ENCODE measurements around the gene ARGLU1.

ARGLU1 gene

GRCh38 chr13:106586648-106587166, 18.8 kb upstream of the ARGLU1 start:
- DNase-seq: no peak

GRCh38 chr13:106581225-106581624, 13.3 kb upstream of the ARGLU1 start:
- no peak for DNase-seq

GRCh38 chr13:106575896-106576295, 8.0 kb upstream of the ARGLU1 start:
- DNase-seq: no peak

- DNase-seq: no peak
Observed at GRCh38 chr13:106573868-106574267, 5.9 kb upstream of the ARGLU1 start.

GRCh38 chr13:106573284-106573846, 5.4 kb upstream of the ARGLU1 start:
- DNase-seq: peak in 1 of 2 donors; percentile 33

- DNase-seq: no peak
Observed at GRCh38 chr13:106570299-106570852, 2.4 kb upstream of the ARGLU1 start.

GRCh38 chr13:106569233-106570095, 1.5 kb upstream of the ARGLU1 start:
- DNase-seq: no peak

- no peak for DNase-seq
Observed at GRCh38 chr13:106568299-106569003, 514 bp upstream of the ARGLU1 start.

- peak in 1 of 2 donors; percentile 41 for DNase-seq
Observed at GRCh38 chr13:106566641-106567473, 1.1 kb downstream of the ARGLU1 start.

- no peak for DNase-seq
Observed at GRCh38 chr13:106565127-106565775, 2.7 kb downstream of the ARGLU1 start.

GRCh38 chr13:106562301-106562700, 5.6 kb downstream of the ARGLU1 start:
- DNase-seq: no peak

- no peak for DNase-seq
Observed at GRCh38 chr13:106561551-106562170, 6.3 kb downstream of the ARGLU1 start.

- no peak for DNase-seq
Observed at GRCh38 chr13:106560821-106561220, 7.1 kb downstream of the ARGLU1 start.

- DNase-seq: no peak
Observed at GRCh38 chr13:106558527-106558926, 9.4 kb downstream of the ARGLU1 start.

GRCh38 chr13:106555631-106556328, 12.2 kb downstream of the ARGLU1 start:
- DNase-seq: no peak

- no peak for DNase-seq
Observed at GRCh38 chr13:106551751-106552150, 16.2 kb downstream of the ARGLU1 start.

GRCh38 chr13:106551350-106551749, 16.6 kb downstream of the ARGLU1 start:
- DNase-seq: no peak

GRCh38 chr13:106550570-106551135, 17.3 kb downstream of the ARGLU1 start:
- DNase-seq: no peak

GRCh38 chr13:106548064-106548696, 19.8 kb downstream of the ARGLU1 start:
- no peak for DNase-seq

- no peak for DNase-seq
Observed at GRCh38 chr13:106541826-106542225, 26.1 kb downstream of the ARGLU1 start.
